Mammary microvascular endothelial cell (primary cell): ENCODE data around the gene PRXL2B. TPM values are rescaled to one million over a fixed set of nuclear protein-coding genes. Genes with fewer than 3 reads are reported as not detected.

Experiments used
- total RNA-seq: library from RNA; depleted of rRNA; stranded (reverse); fragments of >200 nt; gene quantifications from 2 replicates; pipeline ENCODE4 v1.2.3, GENCODE V29; 2015

Gene PRXL2B
- 50.7 and 59.6 TPM in 2 replicates for total RNA-seq

DNA sequence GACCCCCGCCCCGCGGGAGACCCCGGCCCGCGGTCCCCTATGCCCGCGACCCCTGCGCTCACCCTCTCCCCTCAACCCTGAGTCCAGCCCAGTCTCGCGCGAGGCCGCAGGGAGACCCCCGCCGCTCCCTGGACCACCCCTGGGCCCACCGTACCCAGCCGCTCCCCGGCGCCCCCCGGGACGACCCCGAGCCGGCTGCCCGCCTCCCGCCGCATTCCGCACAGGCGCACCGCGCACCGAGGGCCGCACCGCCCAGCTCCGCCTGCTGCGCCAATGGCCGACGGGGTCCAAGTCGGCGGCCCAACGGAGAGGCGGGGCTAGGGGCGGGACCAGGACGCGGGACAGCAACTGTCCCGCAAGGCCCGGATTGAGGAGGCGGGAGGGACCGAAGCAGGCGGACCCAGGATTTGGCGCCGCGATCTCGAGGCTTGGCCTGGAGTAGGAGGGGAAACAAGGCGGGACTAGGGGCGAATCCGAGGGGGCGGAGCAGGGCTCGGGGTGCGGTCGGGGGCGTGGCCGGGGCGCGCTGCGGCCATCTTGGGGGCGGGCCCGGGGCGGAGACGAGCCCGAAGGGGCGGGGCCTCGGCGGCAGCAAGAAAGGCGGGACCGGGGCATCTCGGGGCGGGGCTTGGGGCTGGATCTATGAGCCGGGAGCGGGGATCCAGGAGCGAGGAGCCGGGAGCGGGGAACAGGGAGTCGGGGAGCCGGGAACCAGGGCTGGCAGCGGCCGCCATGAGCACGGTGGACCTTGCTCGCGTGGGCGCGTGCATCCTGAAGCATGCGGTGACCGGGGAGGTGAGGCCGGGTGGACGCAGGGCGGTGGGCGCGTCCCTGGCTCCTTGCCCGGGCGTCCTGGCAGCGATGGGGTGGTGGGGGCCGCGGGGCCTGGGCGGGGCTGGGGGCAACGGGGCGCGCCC is at the start of gene PRXL2B:
Gene PRXL2B, plus strand, starts transcription at position 624 of the 917 bp plus-strand sequence. Its CDS starts 109 bp downstream, at position 733.

DNA sequence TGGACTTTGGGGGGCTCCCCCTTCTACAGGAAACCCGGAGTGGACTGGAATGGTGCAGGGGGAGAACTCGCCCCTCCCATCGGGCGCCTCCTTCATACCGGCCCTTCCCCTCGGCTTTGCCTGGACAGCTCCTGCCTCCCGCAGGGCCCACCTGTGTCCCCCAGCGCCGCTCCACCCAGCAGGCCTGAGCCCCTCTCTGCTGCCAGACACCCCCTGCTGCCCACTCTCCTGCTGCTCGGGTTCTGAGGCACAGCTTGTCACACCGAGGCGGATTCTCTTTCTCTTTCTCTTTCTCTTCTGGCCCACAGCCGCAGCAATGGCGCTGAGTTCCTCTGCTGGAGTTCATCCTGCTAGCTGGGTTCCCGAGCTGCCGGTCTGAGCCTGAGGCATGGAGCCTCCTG is 30.3 kb upstream of the PRXL2B start, which contains the start of gene TNFRSF14:
Gene TNFRSF14, plus strand, starts transcription at position 95 of the 401 bp plus-strand sequence. Its CDS starts 294 bp downstream, at position 389.

DNA sequence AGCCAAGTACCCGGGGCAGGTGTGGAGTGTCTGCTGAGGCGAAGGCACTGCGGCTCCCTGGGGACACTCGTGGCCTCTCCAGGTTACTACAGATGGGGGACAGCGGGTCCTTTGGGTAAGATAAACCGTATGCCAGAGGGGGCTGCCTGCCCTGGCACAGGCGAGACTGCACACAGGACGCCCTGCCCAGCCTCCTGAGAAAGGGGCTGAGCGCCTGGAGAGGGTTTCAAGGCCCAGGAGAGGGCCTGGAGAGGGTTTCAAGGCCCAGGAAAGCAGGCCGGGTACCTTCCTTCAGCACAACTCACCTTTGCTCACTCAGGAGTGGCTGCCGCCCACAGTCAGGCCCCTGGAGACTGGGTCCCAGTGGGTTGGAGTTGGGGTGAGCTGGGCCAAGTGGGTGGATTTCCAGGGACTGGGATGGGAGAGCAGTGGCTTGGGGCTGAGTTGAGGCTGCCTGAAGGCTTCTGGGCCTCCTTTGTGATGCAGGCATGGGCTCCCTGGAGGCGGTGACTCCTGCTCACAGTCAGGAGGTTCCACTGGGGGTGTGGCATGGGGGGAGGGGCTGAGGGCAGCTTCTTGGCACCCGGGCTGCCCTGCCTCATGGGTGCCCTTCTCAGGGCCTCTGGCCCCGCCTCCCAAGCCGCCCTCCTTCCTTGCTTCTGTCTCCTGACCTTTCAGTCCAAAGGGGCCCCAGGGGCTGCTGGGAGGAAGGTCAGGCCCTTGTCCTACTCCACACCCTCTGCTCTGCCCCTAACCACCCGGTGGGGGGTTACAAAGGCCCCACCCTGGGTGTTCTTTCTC is 46.2 kb downstream of the PRXL2B start, which contains the start of gene MMEL1:
Gene MMEL1, minus strand, starts transcription at position 456 of the 801 bp plus-strand sequence. CDS start 3,532 bp downstream, outside the sequence.

Other genes starting within 250 kb of the PRXL2B start
- gene MORN1, start 195.2 kb upstream of the PRXL2B start, total RNA-seq, result 2.7 and 3.0 TPM in 2 replicates
- 75.9 and 89.8 TPM in 2 replicates for gene RER1, start 194.9 kb upstream of the PRXL2B start, total RNA-seq
- 41.4 and 44.1 TPM in 2 replicates for gene PEX10, start 174.2 kb upstream of the PRXL2B start, total RNA-seq
- gene PLCH2, start 110.5 kb upstream of the PRXL2B start, total RNA-seq, result 0.13 TPM in 1 of 2 replicates, not detected in the other
- 25.0 and 32.5 TPM in 2 replicates for gene PANK4, start 60.2 kb upstream of the PRXL2B start, total RNA-seq
- gene HES5, start 56.5 kb upstream of the PRXL2B start, total RNA-seq, result not detected in 2 replicates
- 99.8 and 104 TPM in 2 replicates for gene TNFRSF14, start 30.4 kb upstream of the PRXL2B start, total RNA-seq
- gene MMEL1, start 46.2 kb downstream of the PRXL2B start, total RNA-seq, result 0.25 and 3.0 TPM in 2 replicates
- gene TTC34, start 214.9 kb downstream of the PRXL2B start, total RNA-seq, result 0.05 and 0.13 TPM in 2 replicates